Upper lobe of right lung (tissue), 1 donor: Measurements from ENCODE around the gene WDR1. TPM values are rescaled to one million over a fixed set of nuclear protein-coding genes. Genes with fewer than 3 reads are reported as not detected.

Experiments used
- ATAC-seq: fragments of 200-7000 bp; cut with Tn5 transposase; one replicate; pipeline ENCODE4 v1.9.1; 2020; ENCODE audit warnings: mild to moderate bottlenecking, moderate library complexity
- DNase-seq: peaks from one replicate; pipeline ENCODE4 v3.0.0-alpha.2; 2020
- H3K27ac ChIP-seq: fragments of 200-600 bp; one replicate; pipeline ENCODE4 v1.8.0; 2022
- H3K27me3 ChIP-seq: fragments of 200-600 bp; one replicate; pipeline ENCODE4 v1.8.0; 2022; ENCODE audit warnings: mild to moderate bottlenecking
- H3K36me3 ChIP-seq: fragments of 200-600 bp; one replicate; pipeline ENCODE4 v1.8.0; 2022
- H3K4me1 ChIP-seq: fragments of 200-600 bp; one replicate; pipeline ENCODE4 v1.8.0; 2022
- H3K4me3 ChIP-seq: fragments of 200-600 bp; one replicate; pipeline ENCODE4 v1.8.0; 2022; ENCODE audit warnings: mild to moderate bottlenecking
- H3K9me3 ChIP-seq: fragments of 200-600 bp; one replicate; pipeline ENCODE4 v1.8.0; 2022
- intact Hi-C: fragments of 100-400 bp; cut with DNase I; formaldehyde crosslinking; loops from one replicate; pipeline ENCODE4 v1.11.0; 2022
- microRNA-seq: library from miRNA; unstranded; fragments of <30 nt; microRNA quantifications from one replicate; pipeline ENCODE4 v1.2.0, GENCODE V29; 2020; ENCODE audit warnings: borderline microRNAs expressed
- total RNA-seq: library from RNA; stranded (reverse); fragmentation: NEBNext Ultra II Directional; extraction: Animal tissue kit (Norgen Biotek cat#: 25700); gene quantifications from one replicate; pipeline ENCODE4 v1.2.1, GENCODE V29; 2021
- TF ChIP-seq, protein P1 (sequence below): fragments of 200-600 bp; IDR thresholded peaks from one replicate; pipeline ENCODE4 v1.8.0; 2022; ENCODE audit warnings: antibody characterized with exemption
- donor health status: DM: no; HTN: yes; CAD: no; lungs with severe emphysema.

WDR1 gene
- total RNA-seq, 1 donor from 2014 or later, result 234 TPM

DNA sequence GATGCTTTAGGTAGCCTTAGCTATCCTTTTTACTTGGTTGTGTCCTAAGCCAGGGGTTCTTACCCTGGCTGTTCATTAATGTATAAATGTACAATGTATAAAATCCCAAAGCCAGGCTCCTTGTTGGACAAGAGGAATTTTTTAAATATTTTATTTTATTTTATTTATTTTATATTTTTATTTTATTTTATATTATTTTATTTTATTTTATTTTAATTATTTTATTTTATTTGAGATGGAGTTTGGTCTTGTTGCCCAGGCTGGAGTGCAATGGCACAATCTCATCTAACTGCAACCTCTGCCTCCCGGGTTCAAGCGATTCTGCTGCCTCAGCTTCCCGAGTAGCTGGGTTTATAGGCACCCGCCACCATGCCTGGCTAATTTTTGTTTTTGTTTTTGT lies 87.2 kb downstream of the WDR1 start:
- H3K9me3 ChIP-seq, result no peaks in the 10 kb centered on the region
- H3K36me3 ChIP-seq, result no peaks in the 10 kb centered on the region
- TF ChIP-seq, protein P1, sequence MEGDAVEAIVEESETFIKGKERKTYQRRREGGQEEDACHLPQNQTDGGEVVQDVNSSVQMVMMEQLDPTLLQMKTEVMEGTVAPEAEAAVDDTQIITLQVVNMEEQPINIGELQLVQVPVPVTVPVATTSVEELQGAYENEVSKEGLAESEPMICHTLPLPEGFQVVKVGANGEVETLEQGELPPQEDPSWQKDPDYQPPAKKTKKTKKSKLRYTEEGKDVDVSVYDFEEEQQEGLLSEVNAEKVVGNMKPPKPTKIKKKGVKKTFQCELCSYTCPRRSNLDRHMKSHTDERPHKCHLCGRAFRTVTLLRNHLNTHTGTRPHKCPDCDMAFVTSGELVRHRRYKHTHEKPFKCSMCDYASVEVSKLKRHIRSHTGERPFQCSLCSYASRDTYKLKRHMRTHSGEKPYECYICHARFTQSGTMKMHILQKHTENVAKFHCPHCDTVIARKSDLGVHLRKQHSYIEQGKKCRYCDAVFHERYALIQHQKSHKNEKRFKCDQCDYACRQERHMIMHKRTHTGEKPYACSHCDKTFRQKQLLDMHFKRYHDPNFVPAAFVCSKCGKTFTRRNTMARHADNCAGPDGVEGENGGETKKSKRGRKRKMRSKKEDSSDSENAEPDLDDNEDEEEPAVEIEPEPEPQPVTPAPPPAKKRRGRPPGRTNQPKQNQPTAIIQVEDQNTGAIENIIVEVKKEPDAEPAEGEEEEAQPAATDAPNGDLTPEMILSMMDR, result no peak
- ATAC-seq (no peak), DNase-seq (no peak)
- no peak overlapping the region for H3K4me3 ChIP-seq
- intact Hi-C loops, result no loop called here
- no peak overlapping the region for H3K27ac ChIP-seq
- no peaks in the 10 kb centered on the region for H3K27me3 ChIP-seq
- H3K4me1 ChIP-seq, result peaks cover 24% of the 10 kb centered on the region

DNA sequence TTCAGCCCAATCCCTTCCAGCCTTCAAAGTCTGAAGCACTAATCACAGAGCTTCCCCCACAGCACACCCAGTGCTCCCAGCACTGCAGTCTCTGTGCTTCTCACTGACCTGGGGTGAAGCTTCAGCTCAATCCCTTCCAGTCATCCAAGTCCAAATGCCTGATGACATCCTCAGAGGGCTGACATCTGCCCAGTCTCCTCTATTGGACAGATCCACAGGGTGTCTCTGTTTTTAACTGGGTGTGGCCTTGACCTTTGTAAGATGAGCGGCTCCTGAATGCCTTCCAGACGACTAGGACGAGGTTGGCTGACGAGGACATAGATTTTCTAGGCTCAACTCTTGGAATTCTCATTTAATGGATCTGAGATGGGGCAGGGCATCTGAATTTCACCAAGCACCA lies 87.7 kb downstream of the WDR1 start:
- no peaks in the 10 kb centered on the region for H3K9me3 ChIP-seq
- intact Hi-C loops, result no loop called here
- TF ChIP-seq, protein P1, result no peak
- H3K36me3 ChIP-seq, result no peaks in the 10 kb centered on the region
- no peak overlapping the region for H3K27ac ChIP-seq
- H3K4me3 ChIP-seq, result no peak overlapping the region
- DNase-seq (no peak), ATAC-seq (no peak)
- no peaks in the 10 kb centered on the region for H3K27me3 ChIP-seq
- peaks cover 24% of the 10 kb centered on the region for H3K4me1 ChIP-seq

DNA sequence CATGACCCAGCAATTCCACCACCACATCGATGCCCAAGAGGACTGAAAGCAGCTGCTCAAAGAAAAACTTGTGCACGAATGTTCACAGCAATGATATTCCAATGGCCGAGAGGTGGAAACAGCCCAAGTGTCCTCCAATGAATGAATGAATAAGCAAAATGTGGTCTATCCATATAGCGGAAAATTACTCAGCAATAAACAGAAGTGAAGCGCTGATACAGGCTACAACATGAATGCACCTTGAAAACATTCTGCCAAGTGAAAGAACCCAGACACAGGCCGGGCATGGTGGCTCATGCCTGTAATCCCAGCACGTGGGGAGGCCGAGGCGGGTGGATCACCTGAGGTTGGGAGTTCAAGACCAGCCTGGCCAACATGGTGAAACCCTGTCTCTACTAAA lies 90.1 kb downstream of the WDR1 start:
- H3K36me3 ChIP-seq, result no peaks in the 10 kb centered on the region
- no peak overlapping the region for H3K4me3 ChIP-seq
- H3K27ac ChIP-seq, result no peak overlapping the region
- H3K4me1 ChIP-seq, result peaks cover 18% of the 10 kb centered on the region
- no peaks in the 10 kb centered on the region for H3K9me3 ChIP-seq
- TF ChIP-seq, protein P1, result no peak
- no peak for DNase-seq
- intact Hi-C loops, result no loop called here
- H3K27me3 ChIP-seq, result no peaks in the 10 kb centered on the region
- no peak for ATAC-seq

DNA sequence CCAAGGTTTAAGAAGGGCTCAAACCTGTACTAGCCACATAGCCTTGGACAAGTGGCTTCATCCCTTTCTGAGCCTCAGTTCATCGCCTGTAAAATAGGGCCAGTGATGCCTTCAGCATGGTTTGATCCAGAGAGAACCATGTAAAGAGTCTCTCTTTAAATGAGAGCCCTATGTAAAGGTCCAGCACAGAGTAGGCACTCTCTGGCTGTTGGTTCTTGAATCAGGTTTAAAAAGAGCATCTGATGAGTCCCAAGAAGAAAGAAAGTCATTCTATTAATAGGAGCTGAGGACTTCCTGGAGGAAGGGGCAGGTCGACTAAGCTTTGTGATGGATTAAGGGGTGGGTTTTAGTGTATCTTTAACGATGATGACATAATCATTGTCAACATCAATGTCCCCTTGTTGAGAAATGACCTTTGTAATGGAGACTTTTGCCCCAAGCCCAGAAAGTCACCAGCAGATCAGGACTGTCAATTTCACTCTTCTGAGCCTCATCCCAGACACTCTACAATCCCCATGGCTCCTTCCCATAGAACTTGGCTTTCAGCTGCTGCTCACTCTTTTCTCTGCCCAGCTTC lies 91.3 kb downstream of the WDR1 start:
- intact Hi-C loops, result no loop called here
- TF ChIP-seq, protein P1, result no peak
- Histone ChIP-seq H3K27ac (no peak overlapping the region), H3K4me3 (no peak overlapping the region), H3K36me3 (no peaks in the 10 kb centered on the region), H3K27me3 (no peaks in the 10 kb centered on the region), H3K9me3 (no peaks in the 10 kb centered on the region), H3K4me1 (peaks cover 23% of the 10 kb centered on the region)
- DNase-seq (no peak), ATAC-seq (no peak)

Small RNA genes within 50 kb of the gene (microRNA-seq; reads per million reads assigned to microRNA genes)
- not detected for gene MIR3138

Other genes with a start within 250 kb of the WDR1 start
- 19.0 TPM for gene SLC2A9, start 95.3 kb downstream of the WDR1 start, total RNA-seq